GM21825 (cell line): ENCODE measurements around the gene DHDH.
"Not testable (repeated sequence)": the region's sequence is repeated elsewhere in the genome, so short reads cannot be mapped to it uniquely, and the experiment has no call there.

Experiments used
- ATAC-seq: cut with Tn5 transposase; IDR thresholded peaks from one replicate; pipeline ENCODE4 v1.9.1; 2021; ENCODE audit warnings: mild to moderate bottlenecking, moderate library complexity; ENCODE audit not compliant: unreplicated experiment

DHDH gene

DNA sequence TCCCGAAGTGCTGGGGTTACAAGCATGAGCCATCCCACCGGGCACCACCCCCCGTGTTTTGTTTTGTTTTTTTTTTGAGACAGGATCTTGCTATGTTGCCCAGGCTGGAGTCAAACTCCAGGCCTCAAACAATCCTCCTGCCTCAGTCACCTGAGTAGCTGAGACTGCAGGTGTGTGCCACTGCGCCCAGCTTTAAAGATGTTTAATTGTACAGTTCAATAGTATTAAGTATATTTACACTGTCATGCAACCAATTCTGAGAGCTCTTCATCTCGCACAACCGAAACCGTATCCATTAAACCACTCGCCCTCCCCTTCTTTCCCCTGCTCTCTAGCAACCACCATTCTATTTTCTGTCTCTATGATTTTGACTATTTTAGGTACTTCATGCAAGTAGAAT, 17.7 kb upstream of the DHDH start:
- ATAC-seq, result no peak

DNA sequence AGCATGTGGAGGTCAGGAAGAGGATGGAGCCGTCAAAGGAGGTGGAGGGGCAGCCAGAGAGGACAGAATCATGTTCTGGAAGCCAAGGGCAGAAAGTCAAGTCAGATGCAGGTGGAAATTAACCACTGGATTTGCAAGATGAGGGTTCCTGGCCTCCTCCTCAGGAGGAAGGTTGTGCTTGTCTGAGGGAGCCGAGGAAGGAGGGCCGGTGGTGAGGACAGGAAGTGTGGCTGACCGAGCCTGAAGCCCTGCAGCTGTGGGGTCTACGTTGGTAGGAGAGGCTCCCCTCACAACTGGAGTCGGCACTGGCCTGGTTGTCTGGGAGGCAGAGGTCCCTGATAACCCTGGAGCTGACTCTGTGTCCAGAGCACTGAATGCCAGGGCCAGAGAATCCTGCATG, 15.4 kb upstream of the DHDH start:
- no peak for ATAC-seq

DNA sequence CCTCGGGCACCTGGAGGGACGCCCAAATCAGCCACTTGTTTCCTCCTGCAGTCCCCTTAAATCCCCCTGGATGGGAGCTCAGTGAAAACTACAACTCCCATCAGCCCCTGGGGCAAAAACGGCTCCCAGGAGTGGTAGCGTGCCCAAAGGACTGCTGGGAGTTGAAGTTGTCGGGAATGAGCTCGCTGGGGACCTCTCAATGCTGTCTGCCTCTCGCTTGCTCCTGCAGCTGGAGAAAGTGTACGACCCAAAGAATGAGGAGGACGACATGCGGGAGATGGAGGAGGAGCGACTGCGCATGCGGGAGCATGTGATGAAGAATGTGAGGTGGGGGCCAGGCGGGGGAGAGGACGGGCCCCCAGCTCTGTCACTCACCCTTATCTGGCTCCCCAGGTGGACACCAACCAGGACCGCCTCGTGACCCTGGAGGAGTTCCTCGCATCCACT, 14.7 kb upstream of the DHDH start:
- ATAC-seq, result no peak

DNA sequence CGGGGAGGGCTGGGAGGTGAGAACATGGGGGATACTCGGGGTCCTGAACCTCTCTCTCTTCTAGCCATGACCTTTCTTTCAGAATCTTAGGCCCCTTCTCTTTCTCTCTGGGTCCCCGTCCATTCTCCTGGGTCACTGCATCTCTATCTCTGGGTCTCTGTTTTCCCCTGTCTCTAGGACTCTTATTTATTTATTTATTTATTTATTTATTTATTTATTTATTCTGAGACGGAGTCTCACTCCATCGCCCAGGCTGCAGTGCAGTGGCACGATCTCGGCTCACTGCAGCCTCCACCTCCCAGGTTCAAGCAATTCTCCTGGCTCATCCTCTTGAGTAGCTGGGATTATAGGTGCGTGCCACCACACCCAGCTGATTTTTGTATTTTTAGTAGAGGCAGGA, 14.2 kb upstream of the DHDH start:
- not testable (repeated sequence) for ATAC-seq

DNA sequence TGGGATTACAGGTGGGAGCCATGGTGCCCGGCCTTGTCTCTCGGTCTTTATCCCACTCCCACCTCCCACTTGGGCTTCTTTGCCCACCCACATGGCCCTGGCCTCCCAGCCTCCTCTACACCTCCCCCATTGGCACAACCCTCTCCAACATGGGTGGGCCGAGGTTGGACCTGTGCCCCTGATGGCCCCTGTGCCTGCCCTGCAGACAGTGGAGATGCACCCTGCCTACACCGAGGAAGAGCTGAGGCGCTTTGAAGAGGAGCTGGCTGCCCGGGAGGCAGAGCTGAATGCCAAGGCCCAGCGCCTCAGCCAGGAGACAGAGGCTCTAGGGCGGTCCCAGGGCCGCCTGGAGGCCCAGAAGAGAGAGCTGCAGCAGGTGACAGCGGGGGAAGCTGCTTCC, 12.6 kb upstream of the DHDH start:
- ATAC-seq, result no peak

DNA sequence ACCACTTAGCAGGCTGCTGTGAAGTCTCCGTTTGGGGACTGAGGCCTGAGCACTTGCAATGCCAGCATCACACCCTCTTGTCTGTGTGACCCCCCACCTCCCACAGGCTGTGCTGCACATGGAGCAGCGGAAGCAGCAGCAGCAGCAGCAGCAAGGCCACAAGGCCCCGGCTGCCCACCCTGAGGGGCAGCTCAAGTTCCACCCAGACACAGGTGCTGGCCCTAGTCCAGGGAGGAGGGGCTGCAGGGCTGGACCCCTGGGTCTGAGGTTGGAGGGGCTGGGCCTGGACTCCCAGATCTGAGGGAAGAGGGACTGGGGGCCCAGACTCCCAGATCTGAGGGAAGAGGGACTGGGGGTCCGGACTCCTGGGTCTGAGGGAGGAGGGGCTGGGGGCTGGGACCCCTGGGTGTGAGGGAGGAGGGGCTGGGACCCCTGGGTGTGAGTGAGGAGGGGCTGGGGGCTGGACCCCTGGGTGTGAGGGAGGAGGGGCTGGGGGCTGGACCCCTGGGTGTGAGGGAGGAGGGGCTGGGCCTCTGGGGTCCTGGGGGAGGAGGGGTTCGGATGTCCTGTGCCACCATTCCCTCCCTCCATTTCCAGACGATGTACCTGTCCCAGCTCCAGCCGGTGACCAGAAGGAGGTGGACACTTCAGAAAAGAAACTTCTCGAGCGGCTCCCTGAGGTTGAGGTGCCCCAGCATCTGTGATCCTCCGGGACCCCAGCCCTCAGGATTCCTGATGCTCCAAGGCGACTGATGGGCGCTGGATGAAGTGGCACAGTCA, 11.6 kb upstream of the DHDH start:
- ATAC-seq, result no peak

DNA sequence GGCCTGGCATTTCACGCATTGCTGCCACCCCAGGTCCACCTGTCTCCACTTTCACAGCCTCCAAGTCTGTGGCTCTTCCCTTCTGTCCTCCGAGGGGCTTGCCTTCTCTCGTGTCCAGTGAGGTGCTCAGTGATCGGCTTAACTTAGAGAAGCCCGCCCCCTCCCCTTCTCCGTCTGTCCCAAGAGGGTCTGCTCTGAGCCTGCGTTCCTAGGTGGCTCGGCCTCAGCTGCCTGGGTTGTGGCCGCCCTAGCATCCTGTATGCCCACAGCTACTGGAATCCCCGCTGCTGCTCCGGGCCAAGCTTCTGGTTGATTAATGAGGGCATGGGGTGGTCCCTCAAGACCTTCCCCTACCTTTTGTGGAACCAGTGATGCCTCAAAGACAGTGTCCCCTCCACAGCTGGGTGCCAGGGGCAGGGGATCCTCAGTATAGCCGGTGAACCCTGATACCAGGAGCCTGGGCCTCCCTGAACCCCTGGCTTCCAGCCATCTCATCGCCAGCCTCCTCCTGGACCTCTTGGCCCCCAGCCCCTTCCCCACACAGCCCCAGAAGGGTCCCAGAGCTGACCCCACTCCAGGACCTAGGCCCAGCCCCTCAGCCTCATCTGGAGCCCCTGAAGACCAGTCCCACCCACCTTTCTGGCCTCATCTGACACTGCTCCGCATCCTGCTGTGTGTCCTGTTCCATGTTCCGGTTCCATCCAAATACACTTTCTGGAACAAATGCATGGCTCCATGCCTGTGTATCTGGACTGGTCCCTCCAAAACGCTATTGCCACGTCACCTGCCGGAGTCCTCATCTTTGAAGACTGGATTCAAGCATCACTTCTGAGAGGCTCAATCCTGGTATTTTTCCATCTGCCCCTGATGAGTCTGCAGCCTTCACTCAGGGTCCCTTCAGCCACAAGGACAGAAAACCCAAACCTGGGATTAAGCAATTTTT, 10.7 kb upstream of the DHDH start:
- ATAC-seq, result no peak

DNA sequence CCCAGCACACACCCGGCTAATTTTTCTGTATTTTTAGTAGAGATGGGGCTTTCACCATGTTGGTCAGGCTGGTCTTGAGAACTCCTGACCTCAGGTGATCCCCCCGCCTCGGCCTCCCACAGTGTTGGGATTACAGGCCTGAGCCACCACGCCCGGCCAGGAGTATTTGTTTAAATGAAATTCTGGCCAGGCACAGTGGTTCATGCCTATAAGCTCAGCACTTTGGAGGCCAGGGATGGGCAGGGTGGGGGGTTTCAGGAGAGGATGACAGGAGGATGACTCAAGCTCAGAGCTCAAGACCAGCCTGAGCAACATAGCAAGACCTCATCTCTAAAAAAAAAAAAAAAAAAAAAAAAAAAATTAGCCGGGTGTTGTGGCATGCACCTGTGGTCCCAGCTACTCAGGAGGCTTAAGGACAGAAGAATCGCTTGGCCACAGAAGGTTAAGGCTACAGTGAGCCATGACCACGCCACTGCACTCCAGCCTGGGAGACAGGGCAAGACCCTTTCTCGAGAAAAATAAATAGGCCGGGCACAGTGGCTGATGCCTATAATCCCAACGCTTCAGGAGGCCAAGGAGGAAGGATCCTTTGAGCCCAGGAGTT, 8.2 kb upstream of the DHDH start:
- ATAC-seq, result no peak

DNA sequence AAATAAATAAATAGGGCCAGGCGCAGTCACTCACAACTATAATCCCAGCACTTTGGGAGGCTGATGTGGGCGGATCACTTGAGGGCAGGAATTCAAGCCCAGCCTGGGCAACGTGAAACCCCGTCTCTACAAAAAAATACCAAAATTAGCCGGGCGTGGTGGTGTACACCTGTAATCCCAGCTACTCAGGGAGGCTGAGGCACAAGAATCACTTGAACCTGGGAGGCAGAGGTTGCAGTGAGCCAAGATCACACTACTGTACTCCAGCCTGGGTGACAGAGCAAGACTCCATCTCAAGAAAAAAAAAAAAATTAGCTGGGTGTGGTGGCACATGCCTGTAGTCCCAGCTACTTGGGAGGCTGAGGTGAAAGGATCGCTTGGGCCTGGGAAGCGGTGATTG, 7.6 kb upstream of the DHDH start:
- not testable (repeated sequence) for ATAC-seq

DNA sequence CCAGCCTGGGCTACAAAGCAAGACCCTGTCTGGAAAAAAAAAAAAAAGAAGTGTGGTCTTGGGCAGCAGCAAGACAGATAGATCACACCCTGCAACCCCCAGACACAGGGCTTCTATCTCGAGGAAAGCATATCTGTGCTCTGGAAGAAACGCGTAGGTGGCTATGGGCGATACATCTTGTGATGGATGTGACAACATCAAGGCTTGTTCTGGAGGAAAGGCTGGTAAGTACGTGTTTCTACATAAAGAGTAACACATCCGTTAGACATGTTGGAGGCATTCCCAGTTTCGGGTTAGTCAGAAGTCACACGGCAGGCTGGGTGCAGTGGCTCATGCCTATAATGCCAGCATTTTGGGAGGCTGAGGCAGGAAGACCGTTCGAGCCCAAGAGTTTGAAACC, 6.6 kb upstream of the DHDH start:
- no peak for ATAC-seq

DNA sequence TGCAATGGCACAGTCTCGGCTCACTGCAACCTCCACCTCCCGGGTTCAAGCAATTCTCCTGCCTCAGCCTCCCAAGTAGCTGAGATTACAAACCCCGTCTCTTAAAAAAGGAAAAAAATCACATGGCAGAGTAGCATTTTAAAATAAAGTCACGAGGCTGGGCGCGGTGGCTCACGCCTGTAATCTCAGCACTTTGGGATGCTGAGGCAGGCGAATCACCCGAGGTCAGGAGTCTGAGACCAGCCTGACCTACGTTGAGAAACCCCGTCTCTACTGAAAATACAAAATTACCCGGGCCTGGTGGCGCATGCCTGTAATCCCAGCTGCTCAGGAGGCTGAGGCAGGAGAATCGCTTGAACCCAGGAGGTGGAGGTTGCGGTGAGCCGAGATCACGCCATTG, 5.8 kb upstream of the DHDH start:
- not testable (repeated sequence) for ATAC-seq

DNA sequence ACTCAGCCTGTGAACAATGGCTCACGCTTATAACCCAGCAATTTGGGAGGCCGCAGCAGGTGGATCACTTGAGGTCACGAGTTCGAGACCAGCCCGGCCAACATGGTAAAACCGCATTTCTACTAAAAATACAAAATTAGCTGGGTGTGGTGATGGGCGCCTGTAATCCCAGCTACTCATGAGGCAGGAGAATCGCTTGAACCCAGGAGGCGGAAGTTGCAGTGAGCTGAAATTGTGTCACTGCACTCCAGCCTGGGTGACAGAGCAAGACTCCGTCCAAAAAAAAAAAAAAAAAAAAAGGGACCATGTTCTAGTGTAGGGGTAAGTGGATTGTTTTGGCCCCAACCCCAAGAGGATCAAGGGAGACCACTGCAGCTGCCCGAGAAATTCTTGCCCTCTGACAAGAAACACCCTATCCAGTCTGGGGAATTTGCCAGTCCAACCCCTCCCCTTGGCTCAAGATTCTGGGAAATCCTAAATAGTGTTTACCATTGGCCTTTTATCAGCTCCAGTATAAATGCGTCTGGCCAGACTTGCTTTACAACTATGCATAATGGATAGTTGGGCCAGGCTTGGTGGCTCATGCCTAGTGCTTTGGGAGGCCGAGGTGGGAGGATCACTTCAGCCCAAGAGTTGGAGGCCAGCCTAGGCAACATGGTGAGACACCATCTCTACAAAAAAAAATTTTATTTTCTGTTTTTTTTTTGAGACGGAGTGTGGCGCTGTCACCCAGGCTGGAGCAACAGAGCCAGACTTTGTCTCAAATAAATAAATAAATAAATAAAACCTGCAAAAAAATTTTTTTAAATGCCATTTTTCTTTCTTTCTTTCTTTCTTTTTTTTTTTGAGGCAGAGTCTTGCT, 5.1 kb upstream of the DHDH start:
- ATAC-seq, result no peak

DNA sequence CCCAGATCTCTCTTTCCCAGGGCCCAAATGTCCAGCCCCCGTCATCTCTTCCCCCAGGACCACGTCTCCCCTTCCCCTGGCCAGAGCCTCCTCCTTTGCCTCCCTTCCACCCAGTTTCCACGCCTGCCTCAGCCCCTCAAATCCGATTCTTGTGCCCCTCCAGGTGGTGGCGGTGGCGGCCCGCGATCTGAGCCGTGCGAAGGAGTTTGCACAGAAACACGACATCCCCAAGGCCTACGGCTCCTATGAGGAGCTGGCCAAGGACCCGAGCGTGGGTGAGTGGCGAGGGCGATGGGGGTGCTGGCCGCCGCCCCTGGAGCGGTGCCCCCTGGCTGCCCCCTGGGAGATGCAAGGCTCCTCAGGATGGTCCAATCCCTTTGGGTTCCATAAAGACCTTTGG, 1.3 kb downstream of the DHDH start:
- ATAC-seq, result no peak

DNA sequence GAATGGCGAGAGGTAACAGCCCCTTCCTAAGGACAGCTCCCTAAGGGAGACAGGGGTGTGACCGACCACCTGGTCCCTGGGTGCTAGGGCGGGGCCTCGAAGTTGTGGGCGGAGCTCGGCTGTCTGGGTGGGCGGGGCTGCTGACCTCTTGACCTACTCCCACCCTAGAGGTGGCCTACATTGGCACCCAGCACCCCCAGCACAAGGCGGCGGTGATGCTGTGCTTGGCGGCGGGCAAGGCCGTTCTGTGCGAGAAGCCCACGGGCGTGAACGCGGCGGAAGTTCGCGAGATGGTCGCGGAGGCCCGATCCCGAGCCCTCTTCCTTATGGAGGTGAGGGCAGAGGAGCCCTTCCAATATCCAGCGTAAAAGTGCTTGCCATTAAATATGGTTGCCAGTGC, 2.4 kb downstream of the DHDH start:
- ATAC-seq, result no peak

DNA sequence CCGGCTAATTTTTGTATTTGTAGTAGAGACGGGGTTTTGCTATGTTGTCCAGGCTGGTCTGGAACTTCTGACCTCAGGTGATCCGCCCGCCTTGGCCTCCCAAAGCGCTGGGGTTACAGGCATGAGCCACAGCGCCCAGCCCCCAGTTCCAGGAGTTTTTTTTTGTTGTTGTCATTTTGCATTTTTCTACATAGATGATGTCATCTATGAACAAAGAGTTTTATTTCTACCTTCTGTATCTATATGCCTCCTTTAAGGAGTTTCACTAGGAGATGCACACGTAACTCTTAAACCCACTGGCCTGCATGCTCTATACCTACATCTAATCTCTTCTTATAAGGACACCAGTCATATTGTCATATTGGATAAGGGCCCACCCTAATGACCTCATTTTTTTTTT, 4.8 kb downstream of the DHDH start:
- no peak for ATAC-seq

DNA sequence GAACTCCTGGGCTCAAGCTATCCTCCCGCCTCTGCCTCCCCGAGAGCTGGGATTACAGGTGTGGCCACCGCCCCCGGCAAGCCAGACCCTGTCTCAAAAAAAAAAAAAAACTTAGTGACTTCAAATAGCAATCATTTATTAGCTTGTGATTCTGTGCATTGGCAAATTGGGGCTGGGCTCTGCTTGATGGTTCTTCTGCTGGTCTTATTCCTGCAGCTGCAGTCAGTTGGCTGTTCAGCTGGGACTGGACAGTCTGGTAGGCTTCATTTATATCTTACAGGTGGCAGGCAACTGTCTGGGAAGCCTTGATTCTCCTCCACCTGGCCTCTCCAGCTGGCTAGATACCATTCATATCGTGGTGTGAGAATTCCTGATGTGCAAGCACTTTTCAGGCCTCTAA, 7.4 kb downstream of the DHDH start:
- no peak for ATAC-seq

DNA sequence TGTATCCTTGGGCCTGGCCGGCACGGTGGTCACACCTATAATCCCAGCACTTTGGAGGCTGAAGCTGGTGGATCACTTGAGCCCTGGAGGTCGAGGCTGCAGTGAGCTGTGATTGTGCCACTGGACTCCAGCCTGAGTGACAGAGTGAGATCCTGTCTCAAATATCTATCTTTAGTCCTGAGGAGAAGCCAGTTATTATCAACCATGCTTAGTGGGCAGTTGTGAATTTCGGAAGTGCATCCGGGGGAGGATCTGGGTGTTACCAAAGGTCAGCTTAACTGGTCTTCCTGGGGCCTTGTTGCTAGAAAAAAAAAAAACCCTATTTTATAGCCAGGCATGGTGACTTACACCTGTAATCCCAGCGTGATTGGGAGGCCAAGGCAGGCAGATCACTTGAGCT, 9.6 kb downstream of the DHDH start:
- ATAC-seq, result no peak

DNA sequence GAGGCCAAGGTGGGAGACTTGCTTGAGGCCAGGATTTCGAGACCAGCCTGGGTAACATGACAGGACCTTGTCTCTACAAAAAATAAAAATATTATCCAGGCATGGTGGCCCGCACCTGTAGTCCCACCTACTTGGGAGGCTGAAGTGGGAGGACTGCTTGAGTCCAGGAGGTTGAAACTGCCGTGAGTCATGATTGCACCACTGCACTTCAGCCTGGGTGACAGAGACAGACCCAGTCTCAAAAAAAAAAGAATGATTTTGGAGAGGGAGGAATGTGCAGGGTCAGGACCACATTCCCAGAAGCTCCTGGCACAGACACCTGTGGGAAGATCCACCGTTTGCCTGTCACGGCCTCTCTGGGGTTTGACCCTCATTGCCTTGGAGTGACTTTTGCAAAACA, 11.9 kb downstream of the DHDH start:
- no peak for ATAC-seq

DNA sequence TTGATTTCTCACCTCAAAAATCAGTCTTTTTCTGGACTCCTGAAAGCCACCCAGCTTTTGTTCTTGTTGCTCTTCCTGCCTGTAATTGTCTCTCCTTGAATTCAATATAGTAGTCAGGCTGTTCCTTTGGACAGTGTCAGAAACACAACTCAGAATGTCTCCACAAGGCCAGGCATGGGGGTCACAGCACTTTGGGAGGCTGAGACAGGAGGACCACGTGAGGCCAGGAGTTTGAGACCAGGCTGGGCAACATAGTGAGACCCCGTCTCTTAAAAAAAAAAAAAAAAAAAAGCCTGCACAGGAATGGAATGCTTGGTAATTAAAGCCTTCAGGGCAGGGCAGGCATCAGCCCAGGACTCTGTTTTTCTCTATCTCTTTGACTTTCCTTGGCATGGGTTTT, 12.3 kb downstream of the DHDH start:
- no peak for ATAC-seq

DNA sequence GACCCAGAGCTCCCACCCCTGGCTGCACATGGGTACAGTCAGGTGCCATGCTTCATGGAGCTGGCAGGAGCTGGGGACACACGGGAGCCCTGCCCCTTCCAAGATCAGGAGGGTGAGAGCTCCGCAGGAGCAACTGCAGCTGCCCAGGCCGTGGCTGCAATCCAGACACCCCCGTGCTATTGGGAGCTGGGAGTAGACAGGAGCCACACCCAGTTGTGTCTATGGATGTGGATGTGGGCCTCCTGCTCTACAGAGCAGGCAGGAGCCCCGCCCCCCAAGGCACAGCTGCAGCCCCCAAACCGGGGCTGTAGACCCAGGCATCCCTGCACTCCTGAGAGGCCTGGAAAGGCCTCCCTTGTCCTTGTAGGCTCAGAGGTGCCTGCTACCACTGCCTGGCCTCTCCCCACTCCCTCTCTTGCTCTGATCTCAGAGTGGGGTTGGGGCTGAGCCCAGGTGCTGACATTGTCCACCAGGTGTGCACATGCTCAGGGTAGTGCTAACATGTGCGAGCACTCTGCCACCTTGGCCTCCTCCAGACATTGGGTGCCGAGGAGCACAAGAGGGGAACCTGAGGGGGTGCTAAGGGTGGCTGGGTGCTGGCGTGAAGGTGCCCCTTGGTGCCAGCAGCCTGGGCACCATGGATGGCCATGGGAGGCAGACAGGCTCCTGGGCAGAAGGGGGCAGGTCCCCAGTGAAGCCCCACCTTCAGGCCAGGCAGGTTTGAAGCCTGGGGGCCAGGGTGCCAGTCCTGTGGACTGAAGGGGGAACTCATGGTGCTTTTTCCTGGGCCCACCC, 13.2 kb downstream of the DHDH start:
- no peak for ATAC-seq
